KMS-11 (cell line): Measurements from ENCODE around the gene CACNA1E.
"Not testable (repeated sequence)": the region's sequence is repeated elsewhere in the genome, so short reads cannot be mapped to it uniquely, and the experiment has no call there.

Experiments used
- H2AFZ ChIP-seq: fragments of 200-600 bp; sonication (generic); 2 replicates; pipeline ENCODE4 v1.6.1; 2016; ENCODE audit warnings: antibody characterized with exemption, mixed run types, low read depth
- H3K27ac ChIP-seq: fragments of 200-600 bp; sonication (generic); 2 replicates; pipeline ENCODE4 v1.6.1; 2016; ENCODE audit warnings: mild to moderate bottlenecking, mixed run types
- H3K27me3 ChIP-seq: fragments of 200-600 bp; sonication (generic); 2 replicates; pipeline ENCODE4 v1.6.1; 2017; ENCODE audit warnings: mild to moderate bottlenecking, low read depth, mixed run types, moderate library complexity; ENCODE audit not compliant: insufficient read depth
- H3K36me3 ChIP-seq: fragments of 200-600 bp; sonication (generic); 2 replicates; pipeline ENCODE4 v1.6.1; 2017; ENCODE audit warnings: mild to moderate bottlenecking, mixed run types; ENCODE audit not compliant: insufficient read depth
- H3K4me1 ChIP-seq: fragments of 200-600 bp; sonication (generic); 2 replicates; pipeline ENCODE4 v1.6.1; 2016; ENCODE audit warnings: mild to moderate bottlenecking, low read depth, mixed run types; ENCODE audit not compliant: poor library complexity, severe bottlenecking
- H3K4me2 ChIP-seq: fragments of 200-600 bp; sonication (generic); 2 replicates; pipeline ENCODE4 v1.7.0; 2016; ENCODE audit warnings: mild to moderate bottlenecking, mixed run types
- H3K4me3 ChIP-seq: fragments of 200-600 bp; sonication (generic); IDR thresholded peaks from 2 replicates; pipeline ENCODE4 v1.6.1; 2017; ENCODE audit warnings: low read depth, low read length, mixed read lengths; ENCODE audit not compliant: insufficient read depth
- H3K79me2 ChIP-seq: fragments of 200-600 bp; sonication (generic); 2 replicates; pipeline ENCODE4 v1.6.1; 2016; ENCODE audit warnings: low read depth, mixed run types; ENCODE audit not compliant: insufficient read depth
- H3K9ac ChIP-seq: fragments of 200-600 bp; sonication (generic); 2 replicates; pipeline ENCODE4 v1.6.1; 2016; ENCODE audit warnings: mild to moderate bottlenecking, mixed run types
- H4K20me1 ChIP-seq: fragments of 200-600 bp; sonication (generic); 2 replicates; pipeline ENCODE4 v1.6.1; 2016; ENCODE audit warnings: mild to moderate bottlenecking, mixed run types; ENCODE audit not compliant: insufficient read depth
- CTCF ChIP-seq: fragments of 200-600 bp; sonication (generic); conservative IDR thresholded peaks from 2 replicates; pipeline ENCODE4 v1.6.1; 2017; ENCODE audit warnings: low read depth, mild to moderate bottlenecking, antibody characterized with exemption, low read length, moderate library complexity, mixed read lengths

Gene CACNA1E

DNA sequence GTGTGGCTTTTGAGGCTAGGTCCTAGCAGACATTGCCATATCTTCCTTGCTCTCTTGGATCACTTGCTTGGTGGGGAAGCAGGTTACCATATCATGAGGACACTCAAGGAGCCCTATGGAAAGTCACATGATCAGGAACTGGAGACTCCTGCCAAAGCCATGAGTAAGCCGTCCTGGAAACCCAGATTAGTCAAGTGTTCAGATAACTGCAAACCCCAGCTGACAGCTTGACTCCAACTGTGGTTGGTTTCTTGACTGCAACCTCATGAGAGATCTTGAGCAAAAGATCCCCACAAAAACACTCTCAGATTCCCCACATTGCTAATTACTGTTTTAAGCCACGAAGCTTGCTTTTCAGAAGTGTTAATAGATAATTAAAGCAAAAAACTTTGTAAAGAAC lies 58.6 kb downstream of the CACNA1E start:
- H2AFZ ChIP-seq, result no peak overlapping the region
- no peaks in the 10 kb centered on the region for H4K20me1 ChIP-seq
- no peak overlapping the region for H3K4me3 ChIP-seq
- H3K4me2 ChIP-seq, result no peak overlapping the region
- H3K36me3 ChIP-seq, result no peaks in the 10 kb centered on the region
- H3K27ac ChIP-seq, result no peak overlapping the region
- no peaks in the 10 kb centered on the region for H3K79me2 ChIP-seq
- no peak for TF ChIP-seq CTCF
- no peaks in the 10 kb centered on the region for H3K27me3 ChIP-seq
- H3K9ac ChIP-seq, result no peak overlapping the region
- H3K4me1 ChIP-seq, result no peaks in the 10 kb centered on the region

DNA sequence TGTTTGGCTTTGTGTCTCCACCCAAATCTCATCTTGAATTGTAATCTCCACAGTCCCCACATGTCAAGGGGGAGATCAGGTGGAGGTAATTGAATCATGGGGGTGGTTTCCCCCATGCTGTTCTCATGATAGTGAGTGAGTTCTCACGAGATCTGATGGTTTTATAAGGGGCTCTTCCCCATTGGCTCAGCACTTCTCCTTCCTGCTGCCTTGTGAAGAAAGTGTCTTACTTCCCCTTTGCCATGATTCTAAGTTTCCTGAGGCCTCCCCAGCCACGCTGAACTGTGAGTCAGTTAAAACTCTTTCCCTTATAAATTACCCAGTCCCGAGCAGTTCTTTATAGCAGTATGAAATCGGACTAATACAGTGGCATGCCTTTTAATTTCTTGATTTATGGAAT lies 59.1 kb downstream of the CACNA1E start:
- not testable (repeated sequence) for H3K4me3 ChIP-seq, H3K79me2 ChIP-seq, H4K20me1 ChIP-seq, H3K36me3 ChIP-seq, H2AFZ ChIP-seq, H3K9ac ChIP-seq, H3K4me1 ChIP-seq, H3K4me2 ChIP-seq, H3K27ac ChIP-seq, H3K27me3 ChIP-seq

GRCh38 chr1:181545395-181545794 lies 62.1 kb downstream of the CACNA1E start:
- Histone ChIP-seq H2AFZ (no peak overlapping the region), H3K4me3 (no peak overlapping the region), H4K20me1 (no peaks in the 10 kb centered on the region), H3K4me1 (no peaks in the 10 kb centered on the region), H3K4me2 (no peak overlapping the region), H3K27ac (no peak overlapping the region), H3K79me2 (no peaks in the 10 kb centered on the region), H3K36me3 (no peaks in the 10 kb centered on the region), H3K9ac (no peak overlapping the region), H3K27me3 (no peaks in the 10 kb centered on the region)
- no peak for TF ChIP-seq CTCF

- H2AFZ ChIP-seq, result no peak overlapping the region
- no peaks in the 10 kb centered on the region for H3K4me1 ChIP-seq
- no peaks in the 10 kb centered on the region for H3K27me3 ChIP-seq
- H3K36me3 ChIP-seq, result no peaks in the 10 kb centered on the region
- no peak overlapping the region for H3K4me3 ChIP-seq
- no peak overlapping the region for H3K4me2 ChIP-seq
- H4K20me1 ChIP-seq, result no peaks in the 10 kb centered on the region
- H3K27ac ChIP-seq, result no peak overlapping the region
- TF ChIP-seq CTCF, result no peak
- no peaks in the 10 kb centered on the region for H3K79me2 ChIP-seq
- H3K9ac ChIP-seq, result no peak overlapping the region
Observed at GRCh38 chr1:181548497-181548896, 65.2 kb downstream of the CACNA1E start.

- H3K9ac ChIP-seq, result no peak overlapping the region
- no peak for TF ChIP-seq CTCF
- no peak overlapping the region for H3K27ac ChIP-seq
- no peaks in the 10 kb centered on the region for H3K4me1 ChIP-seq
- no peaks in the 10 kb centered on the region for H3K36me3 ChIP-seq
- no peak overlapping the region for H3K4me3 ChIP-seq
- no peak overlapping the region for H2AFZ ChIP-seq
- H3K79me2 ChIP-seq, result no peaks in the 10 kb centered on the region
- no peaks in the 10 kb centered on the region for H3K27me3 ChIP-seq
- H3K4me2 ChIP-seq, result no peak overlapping the region
- H4K20me1 ChIP-seq, result no peaks in the 10 kb centered on the region
Observed at GRCh38 chr1:181551249-181551648, 67.9 kb downstream of the CACNA1E start.
